Uterus (tissue), 2 donors: ENCODE results near the gene OR1K1.

ENCODE experiments used
- CTCF ChIP-seq, 4 experiments: fragments of 200-600 bp in 2 of 4; fragments of 450-650 bp in 2 of 4; sonication (generic) in 2 of 4; IDR thresholded peaks; one replicate each; pipeline ENCODE4 v1.5.1; 2016 to 2019; ENCODE audit warnings: antibody characterized with exemption in 4 of 4, mild to moderate bottlenecking in 2 of 4, moderate library complexity in 1 of 4
- POLR2A ChIP-seq, 2 donors: fragments of 450-650 bp; IDR thresholded peaks; one replicate each; pipeline ENCODE4 v1.6.1; 2016; ENCODE audit warnings: antibody characterized with exemption in 2 of 2, mild to moderate bottlenecking in 1 of 2, moderate library complexity in 1 of 2

GRCh38 chr9:122837266-122837850 is 37.4 kb downstream of the OR1K1 start:
- TF ChIP-seq CTCF (IDR thresholded peaks at IDR 0.05) (no peak), POLR2A (IDR thresholded peaks at IDR 0.05) (no peak)
